GM21717 (cell line): Measurements from ENCODE around the gene POPDC3.
A peak's percentile ranks its signal among the peaks of the same experiment; 100 is the strongest.

Experiments
- ATAC-seq: cut with Tn5 transposase; IDR thresholded peaks from one replicate; pipeline ENCODE4 v1.9.1; 2021; ENCODE audit warnings: mild to moderate bottlenecking, moderate library complexity; ENCODE audit not compliant: unreplicated experiment

POPDC3 gene

GRCh38 chr6:105161421-105161820 lies 18.4 kb downstream of the POPDC3 start:
- no peak for ATAC-seq

DNA sequence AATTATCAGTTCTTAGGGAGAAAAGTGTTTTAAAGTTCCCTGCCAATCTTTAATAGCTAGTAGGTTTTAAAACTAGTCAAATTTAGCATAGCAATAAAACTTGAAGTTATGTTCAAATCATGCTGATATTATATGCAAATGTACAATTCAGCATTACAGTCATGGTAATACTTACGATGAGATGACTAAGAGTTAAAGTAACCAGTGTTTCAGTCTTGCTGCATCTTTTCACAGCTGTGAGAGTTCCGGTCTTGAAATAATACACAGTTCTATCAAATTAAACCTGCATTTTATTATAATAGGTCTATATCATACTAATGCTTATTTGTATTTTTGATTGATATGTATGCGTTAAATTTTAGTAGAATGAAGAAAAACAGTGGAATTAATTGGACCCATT lies 26.1 kb downstream of the POPDC3 start:
- no peak for ATAC-seq

- no peak for ATAC-seq
These were observed 26.9 kb downstream of the POPDC3 start for GRCh38 chr6:105152880-105153279.

GRCh38 chr6:105151644-105152043 lies 28.2 kb downstream of the POPDC3 start:
- no peak for ATAC-seq

- no peak for ATAC-seq
These were observed 41.7 kb downstream of the POPDC3 start for GRCh38 chr6:105138141-105138540.

DNA sequence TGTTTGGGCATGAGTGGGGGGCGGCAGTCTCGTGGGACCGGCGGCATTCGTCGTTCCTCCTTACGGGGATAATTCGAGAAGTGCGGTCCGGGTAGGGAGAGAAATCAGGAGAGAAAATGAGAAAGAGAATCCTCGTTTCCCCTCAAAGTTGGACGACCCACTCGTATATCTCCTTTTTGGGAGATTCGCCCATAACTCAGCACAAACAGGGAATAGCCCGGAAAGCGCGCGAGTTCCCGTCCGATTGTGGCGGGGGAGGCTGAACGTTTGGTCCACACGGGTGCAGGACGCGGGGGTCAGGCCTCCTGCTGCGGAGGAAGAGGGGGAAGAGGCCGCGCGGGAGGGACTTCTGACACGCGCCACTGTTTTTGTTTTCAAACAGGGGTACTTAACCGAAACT lies 42.4 kb downstream of the POPDC3 start:
- ATAC-seq, result no peak

GRCh38 chr6:105136431-105137350 lies 43.1 kb downstream of the POPDC3 start:
- peak; percentile 56 for ATAC-seq

GRCh38 chr6:105135907-105136430 lies 43.8 kb downstream of the POPDC3 start:
- peak; percentile 4 for ATAC-seq

GRCh38 chr6:105135056-105135455 lies 44.8 kb downstream of the POPDC3 start:
- no peak for ATAC-seq

- no peak for ATAC-seq
These were observed 57.1 kb downstream of the POPDC3 start for GRCh38 chr6:105122717-105123116.

GRCh38 chr6:105121981-105122380 lies 57.8 kb downstream of the POPDC3 start:
- no peak for ATAC-seq

DNA sequence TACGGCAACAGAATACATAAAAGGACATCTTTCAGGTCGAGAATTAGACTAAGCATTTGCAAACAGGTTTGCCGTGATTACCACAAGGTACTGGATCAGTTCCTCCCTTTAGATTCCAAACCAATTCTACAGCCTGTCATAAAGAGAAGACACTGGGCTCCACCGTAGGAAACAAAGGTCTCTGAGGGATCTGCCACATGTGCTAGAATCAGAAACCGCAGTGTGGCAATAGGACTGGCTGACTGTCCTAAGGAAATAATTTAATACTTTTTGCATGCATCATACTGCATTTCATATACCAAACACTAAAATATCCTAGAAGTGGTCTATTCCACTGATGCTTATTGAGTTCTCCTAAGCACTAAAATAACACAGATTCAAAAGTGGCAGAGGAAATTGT lies 59.2 kb downstream of the POPDC3 start:
- ATAC-seq, result no peak

DNA sequence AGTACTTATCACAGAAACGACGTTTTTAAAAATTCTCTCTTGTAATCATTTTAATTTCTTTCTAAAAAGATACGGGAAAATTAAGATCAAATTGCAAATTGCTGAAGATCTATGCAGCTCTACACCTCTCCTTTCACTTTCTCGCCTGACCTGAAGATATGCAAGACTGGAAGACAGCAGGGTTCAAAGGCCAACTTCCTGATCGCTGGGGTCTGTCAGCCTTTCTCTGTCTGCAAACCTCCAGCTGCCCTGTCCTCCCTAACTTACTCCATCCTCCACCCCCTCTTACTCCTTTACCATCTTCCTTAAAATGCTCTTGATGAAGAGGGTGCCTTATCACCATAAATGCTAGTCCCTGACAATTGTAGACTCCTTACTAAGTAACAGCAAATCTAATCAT lies 63.7 kb downstream of the POPDC3 start:
- ATAC-seq, result no peak

DNA sequence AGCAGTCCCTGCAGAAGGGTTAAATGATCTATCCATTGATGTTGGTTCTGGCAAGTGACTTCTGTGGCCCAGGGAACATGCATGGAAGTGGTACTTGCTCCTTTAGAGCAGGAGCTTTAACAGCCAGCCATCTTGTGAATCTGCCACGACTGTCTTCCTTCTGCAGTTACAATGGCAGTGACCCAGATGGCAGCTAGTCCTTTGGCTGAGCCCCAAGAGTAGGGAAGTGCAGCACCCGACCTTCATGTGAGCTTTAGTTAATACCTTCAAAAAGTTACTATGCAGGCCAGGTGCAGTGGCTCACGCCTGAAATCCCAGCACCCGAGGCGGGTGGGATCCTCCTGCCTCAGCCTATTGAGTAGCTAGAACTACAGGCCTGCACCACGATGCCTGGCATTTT lies 66.4 kb downstream of the POPDC3 start:
- no peak for ATAC-seq

DNA sequence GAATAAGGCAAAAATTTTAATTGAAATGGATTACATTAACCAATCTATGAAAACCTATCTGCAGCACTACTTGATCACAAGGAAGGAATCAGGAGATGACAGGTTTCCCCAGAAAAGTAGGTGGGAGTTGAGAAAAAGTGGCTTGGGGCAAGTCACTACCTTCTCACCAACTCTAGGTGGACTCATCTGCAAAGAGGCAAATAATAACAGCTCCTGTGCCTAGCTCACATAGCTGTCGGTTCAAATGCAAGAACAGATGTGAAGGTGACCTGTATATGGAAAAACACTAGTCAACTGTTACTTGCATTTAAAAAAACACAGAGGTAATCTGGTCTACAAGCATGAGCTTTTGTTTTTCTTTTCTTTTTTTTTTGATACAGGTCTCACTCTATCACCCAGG lies 67.2 kb downstream of the POPDC3 start:
- no peak for ATAC-seq

GRCh38 chr6:105111871-105112270 lies 67.9 kb downstream of the POPDC3 start:
- no peak for ATAC-seq

- no peak for ATAC-seq
These were observed 68.7 kb downstream of the POPDC3 start for GRCh38 chr6:105111105-105111504.

GRCh38 chr6:105109955-105110895 lies 69.6 kb downstream of the POPDC3 start:
- ATAC-seq, result no peak

DNA sequence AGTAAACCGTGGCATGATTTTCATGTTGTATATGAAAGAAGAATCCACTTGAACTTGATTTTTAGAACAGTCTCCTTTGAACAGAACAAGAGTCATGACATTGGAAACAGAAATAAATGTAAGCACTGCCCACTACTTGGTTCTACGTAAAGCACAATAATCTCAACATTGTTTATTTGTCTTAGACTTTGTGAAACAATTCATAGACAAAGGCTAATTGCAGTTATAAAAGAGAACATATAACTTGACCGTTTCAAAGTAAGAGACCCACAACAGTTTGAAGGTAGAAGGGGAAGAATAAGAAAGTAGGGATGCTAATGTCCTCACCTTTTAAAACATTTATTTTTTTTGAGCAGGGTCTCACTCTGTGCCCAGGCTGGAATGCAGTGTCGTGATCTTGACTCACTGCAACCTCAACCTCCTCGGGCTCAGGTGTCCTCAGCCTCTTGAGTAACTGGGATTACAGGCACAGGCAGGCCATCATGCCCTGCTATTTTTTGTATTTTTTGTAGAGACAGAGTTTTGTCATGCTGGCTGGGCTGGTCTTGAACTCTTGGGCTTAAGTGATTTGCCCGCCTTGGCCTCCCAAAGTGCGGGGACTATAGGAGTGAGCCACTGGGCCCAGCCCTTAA lies 71.1 kb downstream of the POPDC3 start:
- ATAC-seq, result no peak
